Stimulated activated CD4-positive, alpha-beta T cell treated with anti-CD3 and anti-CD28 coated beads, Interleukin-4, amount 100 ng/mL, for 1 hour (primary cell): ENCODE measurements around the gene TNFRSF13B.
"Not testable (repeated sequence)": the region's sequence is repeated elsewhere in the genome, so short reads cannot be mapped to it uniquely, and the experiment has no call there.

ENCODE experiments used
- DNase-seq: peaks from one replicate; pipeline ENCODE4 v3.0.0-alpha.2; 2020

TNFRSF13B gene

GRCh38 chr17:16980813-16981731, 9.2 kb upstream of the TNFRSF13B start:
- no peak for DNase-seq

GRCh38 chr17:16980061-16980460, 8.1 kb upstream of the TNFRSF13B start:
- no peak for DNase-seq

GRCh38 chr17:16979237-16979823, 7.4 kb upstream of the TNFRSF13B start:
- DNase-seq, result not testable (repeated sequence)

- no peak for DNase-seq
Observed at GRCh38 chr17:16977932-16978331, 6.0 kb upstream of the TNFRSF13B start.

- DNase-seq, result no peak
Observed at GRCh38 chr17:16976725-16977550, 5.0 kb upstream of the TNFRSF13B start.

GRCh38 chr17:16975744-16976625, 4.1 kb upstream of the TNFRSF13B start:
- DNase-seq, result no peak

GRCh38 chr17:16975277-16975651, 3.3 kb upstream of the TNFRSF13B start:
- DNase-seq, result no peak

- no peak for DNase-seq
Observed at GRCh38 chr17:16974569-16975276, 2.8 kb upstream of the TNFRSF13B start.

GRCh38 chr17:16973760-16974540, 2.0 kb upstream of the TNFRSF13B start:
- no peak for DNase-seq

GRCh38 chr17:16973043-16973442, 1.1 kb upstream of the TNFRSF13B start:
- DNase-seq, result not testable (repeated sequence)

- no peak for DNase-seq
Observed at GRCh38 chr17:16972346-16972745, 428 bp upstream of the TNFRSF13B start.

GRCh38 chr17:16969931-16970906, 1.7 kb downstream of the TNFRSF13B start:
- no peak for DNase-seq

GRCh38 chr17:16968786-16969185, 3.1 kb downstream of the TNFRSF13B start:
- DNase-seq, result no peak

- no peak for DNase-seq
Observed at GRCh38 chr17:16962804-16963203, 9.1 kb downstream of the TNFRSF13B start.

- no peak for DNase-seq
Observed at GRCh38 chr17:16961792-16962191, 10.1 kb downstream of the TNFRSF13B start.

- not testable (repeated sequence) for DNase-seq
Observed at GRCh38 chr17:16961022-16961421, 10.9 kb downstream of the TNFRSF13B start.

- not testable (repeated sequence) for DNase-seq
Observed at GRCh38 chr17:16955011-16955410, 16.9 kb downstream of the TNFRSF13B start.

- DNase-seq, result no peak
Observed at GRCh38 chr17:16954521-16954920, 17.4 kb downstream of the TNFRSF13B start.

GRCh38 chr17:16953841-16954240, 18.1 kb downstream of the TNFRSF13B start:
- DNase-seq, result no peak

- DNase-seq, result no peak
Observed at GRCh38 chr17:16953347-16953746, 18.6 kb downstream of the TNFRSF13B start.
